GM18909 (cell line): ENCODE data around the gene SUOX.

Experiments used
- ATAC-seq: cut with Tn5 transposase; IDR thresholded peaks from one replicate; pipeline ENCODE4 v1.9.1; 2021; ENCODE audit warnings: mild to moderate bottlenecking; ENCODE audit not compliant: unreplicated experiment, poor library complexity

SUOX gene

GRCh38 chr12:56053407-56053893 lies 56.4 kb downstream of the SUOX start:
- ATAC-seq, result no peak
